A204.1 (cell line): ENCODE measurements around the gene PPP2R5B.

Experiments used
- FAIRE-seq: peaks from 2 replicates; lab custom pipeline; 2012; peaks lifted over from hg19 to GRCh38; lab: Jason Lieb, UNC

The PPP2R5B gene

GRCh38 chr11:64923944-64924909 lies at the start of gene PPP2R5B:
Gene PPP2R5B (plus strand): TSS chr11:64924689. CDS start chr11:64925735, 1,046 bp downstream.
- FAIRE-seq, result peak; percentile 85

- FAIRE-seq, result no peak
Measured at GRCh38 chr11:64875369-64876228, 48.9 kb upstream of the PPP2R5B start.

- no peak for FAIRE-seq
Measured at GRCh38 chr11:64876229-64876750, 48.2 kb upstream of the PPP2R5B start.

GRCh38 chr11:64876835-64877341 lies 47.6 kb upstream of the PPP2R5B start:
- no peak for FAIRE-seq

GRCh38 chr11:64877390-64878222 lies 46.9 kb upstream of the PPP2R5B start:
- no peak for FAIRE-seq

- no peak for FAIRE-seq
Measured at GRCh38 chr11:64878223-64878493, 46.3 kb upstream of the PPP2R5B start.

- FAIRE-seq, result no peak
Measured at GRCh38 chr11:64878494-64879243, 45.8 kb upstream of the PPP2R5B start, which contains the start of gene EHD1. Gene EHD1 (minus strand): TSS chr11:64878621. CDS start chr11:64878464, 157 bp downstream.

- no peak for FAIRE-seq
Measured at GRCh38 chr11:64879244-64879900, 45.1 kb upstream of the PPP2R5B start.

GRCh38 chr11:64880240-64881001 lies 44.1 kb upstream of the PPP2R5B start:
- FAIRE-seq, result no peak

GRCh38 chr11:64881476-64881875 lies 43.0 kb upstream of the PPP2R5B start:
- FAIRE-seq, result no peak

- FAIRE-seq, result no peak
Measured at GRCh38 chr11:64882243-64882642, 42.2 kb upstream of the PPP2R5B start.

GRCh38 chr11:64883575-64883974 lies 40.9 kb upstream of the PPP2R5B start:
- no peak for FAIRE-seq

- FAIRE-seq, result no peak
Measured at GRCh38 chr11:64884019-64884418, 40.5 kb upstream of the PPP2R5B start.

GRCh38 chr11:64885367-64886286 lies 38.9 kb upstream of the PPP2R5B start:
- no peak for FAIRE-seq

- no peak for FAIRE-seq
Measured at GRCh38 chr11:64887234-64887756, 37.2 kb upstream of the PPP2R5B start.

- no peak for FAIRE-seq
Measured at GRCh38 chr11:64887757-64888405, 36.6 kb upstream of the PPP2R5B start.

- FAIRE-seq, result no peak
Measured at GRCh38 chr11:64888406-64888728, 36.1 kb upstream of the PPP2R5B start.
